HG03066 (cell line): Measurements from ENCODE around the gene SPTY2D1.

Experiments used
- ATAC-seq: cut with Tn5 transposase; IDR thresholded peaks from one replicate; pipeline ENCODE4 v1.9.1; 2021; ENCODE audit warnings: low read depth; ENCODE audit not compliant: unreplicated experiment

The SPTY2D1 gene

GRCh38 chr11:18567081-18567480, 67.1 kb downstream of the SPTY2D1 start:
- no peak for ATAC-seq

GRCh38 chr11:18566406-18566805, 67.7 kb downstream of the SPTY2D1 start:
- ATAC-seq, result no peak

GRCh38 chr11:18564149-18564548, 70.0 kb downstream of the SPTY2D1 start:
- ATAC-seq, result no peak

GRCh38 chr11:18563090-18563730, 70.9 kb downstream of the SPTY2D1 start:
- no peak for ATAC-seq
